Panc1 (cell line): ENCODE results near the gene OBI1.

Source experiments
- CTCF ChIP-seq: fragments of 450-650 bp; IDR thresholded peaks from 2 replicates; pipeline ENCODE4 v1.5.1; 2017; ENCODE audit warnings: mild to moderate bottlenecking
- POLR2AphosphoS5 ChIP-seq: IDR thresholded peaks from 2 replicates; pipeline ENCODE4 v1.6.1; 2012; ENCODE audit warnings: mild to moderate bottlenecking, low read depth, low read length, moderate library complexity
- TCF7L2 ChIP-seq: IDR thresholded peaks from 2 replicates; pipeline ENCODE4 v1.6.1; 2011; ENCODE audit warnings: mild to moderate bottlenecking, low read depth, low read length, inconsistent platforms
- TF ChIP-seq, protein P1 (sequence below), 2 experiments: IDR thresholded peaks; 2 replicates each; pipeline ENCODE4 v1.6.1; 2011 to 2012; ENCODE audit warnings: low read depth in 2 of 2, control low read depth in 1 of 2, low read length in 1 of 2, mild to moderate bottlenecking in 1 of 2, moderate library complexity in 1 of 2; ENCODE audit not compliant: insufficient read depth in 1 of 2

- TF ChIP-seq CTCF (no peak), POLR2AphosphoS5 (no peak), TCF7L2 (no peak)
- TF ChIP-seq, protein P1, sequence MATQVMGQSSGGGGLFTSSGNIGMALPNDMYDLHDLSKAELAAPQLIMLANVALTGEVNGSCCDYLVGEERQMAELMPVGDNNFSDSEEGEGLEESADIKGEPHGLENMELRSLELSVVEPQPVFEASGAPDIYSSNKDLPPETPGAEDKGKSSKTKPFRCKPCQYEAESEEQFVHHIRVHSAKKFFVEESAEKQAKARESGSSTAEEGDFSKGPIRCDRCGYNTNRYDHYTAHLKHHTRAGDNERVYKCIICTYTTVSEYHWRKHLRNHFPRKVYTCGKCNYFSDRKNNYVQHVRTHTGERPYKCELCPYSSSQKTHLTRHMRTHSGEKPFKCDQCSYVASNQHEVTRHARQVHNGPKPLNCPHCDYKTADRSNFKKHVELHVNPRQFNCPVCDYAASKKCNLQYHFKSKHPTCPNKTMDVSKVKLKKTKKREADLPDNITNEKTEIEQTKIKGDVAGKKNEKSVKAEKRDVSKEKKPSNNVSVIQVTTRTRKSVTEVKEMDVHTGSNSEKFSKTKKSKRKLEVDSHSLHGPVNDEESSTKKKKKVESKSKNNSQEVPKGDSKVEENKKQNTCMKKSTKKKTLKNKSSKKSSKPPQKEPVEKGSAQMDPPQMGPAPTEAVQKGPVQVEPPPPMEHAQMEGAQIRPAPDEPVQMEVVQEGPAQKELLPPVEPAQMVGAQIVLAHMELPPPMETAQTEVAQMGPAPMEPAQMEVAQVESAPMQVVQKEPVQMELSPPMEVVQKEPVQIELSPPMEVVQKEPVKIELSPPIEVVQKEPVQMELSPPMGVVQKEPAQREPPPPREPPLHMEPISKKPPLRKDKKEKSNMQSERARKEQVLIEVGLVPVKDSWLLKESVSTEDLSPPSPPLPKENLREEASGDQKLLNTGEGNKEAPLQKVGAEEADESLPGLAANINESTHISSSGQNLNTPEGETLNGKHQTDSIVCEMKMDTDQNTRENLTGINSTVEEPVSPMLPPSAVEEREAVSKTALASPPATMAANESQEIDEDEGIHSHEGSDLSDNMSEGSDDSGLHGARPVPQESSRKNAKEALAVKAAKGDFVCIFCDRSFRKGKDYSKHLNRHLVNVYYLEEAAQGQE (IDR thresholded peaks at IDR 0.05; ENCODE audit: insufficient read depth in 1 of 2, low read depth in 2 of 2, low read length in 1 of 2): no peak
Measured at GRCh38 chr13:78606471-78607408, 52.2 kb downstream of the OBI1 start.
